K562 (cell line): Measurements from ENCODE around the gene CTSL. TPM values are rescaled to one million over a fixed set of nuclear protein-coding genes. Genes with fewer than 3 reads are reported as not detected.
A peak's percentile ranks its signal among the peaks of the same experiment; 100 is the strongest.

Source experiments
- ATAC-seq: fragments of 200-7000 bp; cut with Tn5 transposase; 3 replicates; pipeline ENCODE4 v1.9.1; 2020; ENCODE audit warnings: moderate library complexity
- BruUV-seq: library from RNA; stranded (reverse); fragments of 400-500 nt; replicated peaks from 2 replicates; lab custom pipeline; 2021; lab: Mats Ljungman, UMichigan
- CTCF ChIA-PET: fragments of 300-600 bp; formaldehyde crosslinking; extraction: SDS; loops from one replicate; lab custom pipeline; 2021; ENCODE audit warnings: low intra/inter-chr PET ratio; lab: Yijun Ruan, JAX
- POLR2A ChIA-PET: fragments of 300-600, 350-650 bp; sonication (Branson Sonifier 250); formaldehyde crosslinking; extraction: SDS; loops from one replicate; lab custom pipeline; 2021; ENCODE audit warnings: antibody characterized with exemption, inconsistent platforms; lab: Yijun Ruan, JAX
- DNase-seq, 4 experiments: peaks; one replicate each; pipeline versions ENCODE4 v3.0.0 to v3.0.0-alpha.2; 2011 to 2018; ENCODE audit warnings: low spot score in 3 of 4, mixed read lengths in 3 of 4; ENCODE audit errors: extremely low read depth in 1 of 4
- FAIRE-seq: peaks from 2 replicates; lab custom pipeline; 2011; peaks lifted over from hg19 to GRCh38; lab: Jason Lieb, UNC
- H2AFZ ChIP-seq: 2 replicates; pipeline ENCODE4 v1.6.0; 2011; ENCODE audit warnings: low read depth, low read length, control low read depth, inconsistent platforms
- H3K27ac ChIP-seq: fragments of 200-600 bp; 3 replicates; pipeline ENCODE4 v1.8.0; 2011; ENCODE audit warnings: low read depth, mild to moderate bottlenecking, control low read depth, inconsistent platforms, low read length, moderate library complexity, mixed read lengths; ENCODE audit errors: extremely low read depth
- H3K27me3 ChIP-seq, 2 experiments: fragments of 300-600 bp in 1 of 2; 2 replicates in 1 of 2; 3 replicates in 1 of 2; pipeline versions ENCODE4 v1.6.0 to v1.8.0; 2011; ENCODE audit warnings: inconsistent platforms in 2 of 2, low read length in 2 of 2, mild to moderate bottlenecking in 1 of 2, mixed read lengths in 1 of 2, moderate library complexity in 1 of 2; ENCODE audit not compliant: control insufficient read depth in 2 of 2, insufficient read depth in 2 of 2
- H3K36me3 ChIP-seq: fragments of 300-600 bp; 3 replicates; pipeline ENCODE4 v1.8.0; 2011; ENCODE audit warnings: mild to moderate bottlenecking, low read length, inconsistent platforms; ENCODE audit not compliant: control insufficient read depth, insufficient read depth
- H3K4me1 ChIP-seq, 2 experiments: fragments of 200-600 bp in 1 of 2; replicated peaks in 1 of 2; 2 replicates in 1 of 2; 3 replicates in 1 of 2; pipeline versions ENCODE4 v1.5.1 to v1.8.0; 2011; ENCODE audit warnings: inconsistent platforms in 2 of 2, low read length in 2 of 2, mild to moderate bottlenecking in 1 of 2, mixed read lengths in 1 of 2, moderate library complexity in 1 of 2; ENCODE audit not compliant: control insufficient read depth in 2 of 2, insufficient read depth in 2 of 2
- H3K4me2 ChIP-seq: 2 replicates; pipeline ENCODE4 v1.6.1; 2011; ENCODE audit warnings: low read length, control low read depth, inconsistent platforms, mixed read lengths; ENCODE audit not compliant: insufficient read depth
- H3K4me3 ChIP-seq: fragments of 200-600 bp; sonication (generic), shearing (Covaris generic); 2 replicates; pipeline ENCODE4 v1.5.1; 2016; ENCODE audit warnings: control low read depth, inconsistent platforms
- H3K79me2 ChIP-seq: fragments of 200-600 bp; 3 replicates; pipeline ENCODE4 v1.8.0; 2011; ENCODE audit warnings: low read length, inconsistent platforms; ENCODE audit not compliant: control insufficient read depth, insufficient read depth
- H3K9ac ChIP-seq, 2 experiments: 2 replicates each; pipeline versions ENCODE4 v1.6.0 to v1.6.1; 2011; ENCODE audit warnings: low read depth in 2 of 2, low read length in 2 of 2, control low read depth in 1 of 2, inconsistent platforms in 1 of 2, mild to moderate bottlenecking in 1 of 2, mixed read lengths in 1 of 2; ENCODE audit not compliant: insufficient read depth in 1 of 2
- H3K9me1 ChIP-seq: one replicate; pipeline ENCODE4 v1.6.0; 2011; ENCODE audit warnings: inconsistent platforms, mild to moderate bottlenecking, low read length, moderate library complexity; ENCODE audit not compliant: control insufficient read depth, insufficient read depth
- H3K9me3 ChIP-seq: replicated peaks from 2 replicates; pipeline ENCODE4 v1.5.1; 2011; ENCODE audit warnings: low read depth, low read length, inconsistent platforms; ENCODE audit not compliant: control insufficient read depth, insufficient read depth
- H4K20me1 ChIP-seq: replicated peaks from 2 replicates; pipeline ENCODE4 v1.6.1; 2011; ENCODE audit warnings: low read length, inconsistent platforms, mixed read lengths; ENCODE audit not compliant: control insufficient read depth, insufficient read depth
- ATF3 ChIP-seq, 2 experiments: fragments of 450-650 bp in 1 of 2; sonication (generic) in 1 of 2; formaldehyde crosslinking in 1 of 2; IDR thresholded peaks in 1 of 2; conservative IDR thresholded peaks in 1 of 2; 2 replicates each; pipeline versions ENCODE4 v1.6.1 to v1.8.1; 2016 to 2023; ENCODE audit warnings: mild to moderate bottlenecking in 2 of 2, moderate library complexity in 2 of 2, inconsistent platforms in 1 of 2, missing genetic modification reagents in 1 of 2
- CEBPB ChIP-seq: fragments of 450-650 bp; IDR thresholded peaks from 2 replicates; pipeline ENCODE4 v1.6.1; 2016; ENCODE audit warnings: missing genetic modification characterization, missing compliant biosample characterization
- CREB3 ChIP-seq: fragments of 450-650 bp; conservative IDR thresholded peaks from 2 replicates; pipeline ENCODE4 v1.6.1; 2016; ENCODE audit warnings: missing genetic modification characterization, low read depth, mild to moderate bottlenecking, missing compliant biosample characterization, moderate library complexity
- MBD2 ChIP-seq: sonication (generic); IDR thresholded peaks from 2 replicates; pipeline ENCODE4 v1.6.1; 2016; ENCODE audit warnings: low read depth, borderline replicate concordance
- MEF2A ChIP-seq: IDR thresholded peaks from 2 replicates; pipeline ENCODE4 v1.6.1; 2011; ENCODE audit warnings: low read depth, mild to moderate bottlenecking, low read length, moderate library complexity; ENCODE audit not compliant: control insufficient read depth
- MGA ChIP-seq: fragments of 450-650 bp; IDR thresholded peaks from 2 replicates; pipeline ENCODE4 v1.6.1; 2016; ENCODE audit warnings: mild to moderate bottlenecking, moderate library complexity
- NFRKB ChIP-seq: fragments of 450-650 bp; IDR thresholded peaks from 2 replicates; pipeline ENCODE4 v1.6.1; 2016; ENCODE audit warnings: low read depth
- WGBS: fragments of 100-300 bp; shearing (Covaris generic); methylation state at CpG from one replicate; pipeline ENCODE4 v1.1.6; 2016; ENCODE audit warnings: low coverage, mixed read lengths; ENCODE audit not compliant: insufficient coverage; ENCODE audit errors: missing lambda C conversion rate; 5-methylcytosine and 5-hydroxymethylcytosine counted together
- in situ Hi-C: fragments of 300-500 bp; cut with MboI; formaldehyde crosslinking; loops from 4 replicates; pipeline ENCODE4 v1.15.0; 2018; ENCODE audit warnings: inconsistent platforms, mixed read lengths
- intact Hi-C: fragments of 100-400 bp; cut with micrococcal nuclease; formaldehyde crosslinking; loops from 2 replicates; pipeline ENCODE4 v1.14.2; 2022
- polyA plus RNA-seq, 8 experiments: library from polyadenylated mRNA; depleted of rRNA in 4 of 8; stranded (reverse) in 5 of 8; unstranded in 3 of 8; fragments of >200 nt; fragmentation: Nextera tagmentation in 2 of 8; fragmentation: Illumina TruSeq in 1 of 8; extraction: Ambion mirVana in 2 of 8; extraction: Trizol in 1 of 8; gene quantifications; 2 replicates each; pipeline versions ENCODE4 v1.2.1 to v1.2.3, GENCODE V29; 2011 to 2014; ENCODE audit warnings: inconsistent platforms in 1 of 8, missing spikeins in 1 of 8
- total RNA-seq, 7 experiments: library from RNA; depleted of rRNA in 6 of 7; stranded (reverse); fragments of >200 nt in 6 of 7; fragmentation: Illumina TruSeq in 2 of 7; extraction: Trizol in 2 of 7; gene quantifications; 2 replicates each; pipeline versions ENCODE4 v1.2.1 to v1.2.3, GENCODE V29; 2011 to 2021; ENCODE audit warnings: low replicate concordance in 1 of 7

CTSL gene
- total and polyA plus RNA-seq, 9 of the 15 experiments (the other 6 are each of a cell fraction or from before 2014, with no cell fraction given): 55.9 to 165 (median 93.7) TPM

- Histone ChIP-seq H3K27ac (no peak overlapping the region), H3K4me3 (no peak overlapping the region), H4K20me1 (no peaks in the 10 kb centered on the region), H3K9ac (no peak overlapping the region), H3K79me2 (no peaks in the 10 kb centered on the region), H3K4me1 (peaks cover 10 to 14% of the 10 kb centered on the region in 2 experiments; a peak in 4 of 5 replicates), H3K9me3 (no peaks in the 10 kb centered on the region), H3K9me1 (no peaks in the 10 kb centered on the region), H3K27me3 (no peaks in the 10 kb centered on the region), H3K36me3 (peaks cover 27% of the 10 kb centered on the region; the same call in 2 of the 3 replicates), H2AFZ (no peak overlapping the region), H3K4me2 (no peak overlapping the region)
- no peak for FAIRE-seq
- DNase-seq: no peak
- intact Hi-C loops: loop anchor here (10.0 kb wide), 1 partner anchor 363 kb away; no protein-coding TSS in a partner anchor
- CTCF ChIA-PET: interaction anchor here (0.5 kb wide), 1 partner anchor 390 kb away, joined by 3 read pairs; no protein-coding TSS in a partner anchor
- WGBS: 40% methylated on average over 4 of the region's 4 CpGs
- BruUV-seq: no TSS peak
- in situ Hi-C loops: loop anchor here (25.0 kb wide), 1 partner anchor 630 kb away; no protein-coding TSS in a partner anchor
- no peak for ATAC-seq
- POLR2A ChIA-PET: interaction anchor here (0.9 kb wide), 1 partner anchor 338 kb away, joined by 4 read pairs; no protein-coding TSS in a partner anchor
- TF ChIP-seq MGA (no peak), MEF2A (no peak), ATF3 (IDR thresholded peaks at IDR 0.05) (peak; percentile 42; the same call in 1 of the 2 replicates), ATF3 (CRISPR knock-in tag; conservative IDR thresholded peaks at IDR 0.05) (no peak), MBD2 (no peak), CREB3 (tag) (no peak), CEBPB (tag) (0 out of 2 replicates have a peak, but pooled peaks have one; percentile 13), NFRKB (no peak)
Observed at GRCh38 chr9:87682085-87682484, 43.8 kb upstream of the CTSL start.
